CD4-positive, alpha-beta T cell treated with Interleukin-2 at 100 ng/mL for 4 hours (primary cell): ENCODE results near the gene SMYD3.
"Not testable (repeated sequence)": the region's sequence is repeated elsewhere in the genome, so short reads cannot be mapped to it uniquely, and the experiment has no call there.

Experiments used
- DNase-seq: peaks from one replicate; pipeline ENCODE4 v3.0.0-alpha.2; 2020; ENCODE audit warnings: low spot score

The SMYD3 gene

DNA sequence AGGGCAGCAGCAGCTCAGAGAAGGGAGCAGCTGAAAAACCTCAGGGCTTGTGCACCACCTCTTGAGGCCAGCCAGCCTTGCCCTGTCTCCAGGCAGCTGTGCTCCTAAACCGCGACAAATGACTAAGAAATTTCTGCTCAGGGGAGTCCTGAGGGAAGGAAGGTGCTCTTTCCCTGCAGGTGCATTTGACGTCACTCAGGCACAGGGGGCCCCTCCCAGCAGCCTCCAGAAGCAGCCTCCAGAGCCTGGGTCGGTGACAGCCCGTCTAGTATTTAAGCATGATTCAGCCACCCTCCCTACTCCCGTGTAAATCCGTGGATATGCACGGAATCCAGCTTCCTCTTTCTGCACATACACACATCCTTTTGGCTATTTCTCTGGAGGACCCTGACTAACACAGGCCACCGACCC, 791.8 kb downstream of the SMYD3 start:
- no peak for DNase-seq

DNA sequence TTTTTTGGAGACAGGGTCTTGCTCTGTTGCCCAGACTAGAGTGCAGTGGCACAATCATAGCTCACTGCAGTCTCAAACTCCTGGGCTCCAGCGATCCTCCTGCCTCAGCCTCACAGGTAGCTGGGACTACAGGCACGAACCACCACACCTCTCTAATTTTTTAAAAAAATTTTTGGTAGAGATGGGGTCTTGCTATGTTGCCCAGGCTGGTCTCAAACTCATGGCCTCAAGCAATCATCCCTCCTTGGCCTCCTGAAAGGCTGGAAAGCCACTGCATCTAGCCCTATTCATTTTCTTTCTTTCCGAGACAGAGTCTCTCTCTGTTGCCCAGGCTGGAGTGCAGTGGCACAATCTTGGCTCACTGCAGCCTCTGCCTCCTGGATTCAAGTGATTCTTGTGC, 793.1 kb downstream of the SMYD3 start:
- not testable (repeated sequence) for DNase-seq

DNA sequence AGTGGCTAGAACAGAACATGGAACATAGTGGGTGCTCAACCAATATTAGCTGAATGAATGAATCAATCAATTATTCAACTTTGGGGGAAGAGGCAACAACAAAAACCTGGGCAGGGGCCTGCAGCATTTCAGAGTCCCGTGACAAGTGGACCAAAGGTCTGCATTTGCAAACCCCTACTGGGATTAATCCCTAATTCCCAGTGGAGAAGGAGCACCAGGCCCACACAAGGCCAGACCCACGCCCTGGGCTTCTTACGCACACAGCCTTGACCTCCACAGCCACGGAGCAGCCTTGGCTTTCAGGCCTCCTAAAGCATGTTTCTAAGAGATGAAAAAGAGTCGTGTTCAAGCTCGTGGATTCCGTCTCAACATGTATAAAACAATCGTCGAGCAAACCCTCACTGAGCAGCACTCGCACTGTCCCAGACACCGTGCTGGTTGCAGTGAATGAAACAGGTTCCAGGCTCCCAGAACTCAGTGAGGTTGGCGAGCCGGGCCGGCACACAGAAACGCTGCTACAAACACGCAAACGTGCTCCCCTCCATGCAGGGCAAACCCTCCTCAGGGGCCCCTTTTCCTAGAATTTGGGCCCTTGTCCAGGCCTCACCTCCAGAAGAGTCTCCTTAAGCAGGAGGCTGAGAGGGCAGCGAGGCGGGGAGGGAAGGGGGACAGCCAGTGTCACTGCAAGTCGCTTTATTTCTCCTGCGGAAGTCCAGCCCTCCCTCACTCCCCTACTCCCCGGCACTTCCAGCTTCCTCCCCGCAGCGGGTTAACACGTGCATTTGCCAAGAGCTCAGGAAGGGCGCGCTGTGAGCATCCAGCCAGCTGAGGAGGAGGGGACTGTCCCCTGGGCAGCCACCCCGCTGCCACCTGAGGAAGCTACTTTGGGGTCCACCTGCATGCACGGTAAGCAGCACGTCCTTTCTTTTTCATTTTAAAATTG, 795.8 kb downstream of the SMYD3 start:
- no peak for DNase-seq

DNA sequence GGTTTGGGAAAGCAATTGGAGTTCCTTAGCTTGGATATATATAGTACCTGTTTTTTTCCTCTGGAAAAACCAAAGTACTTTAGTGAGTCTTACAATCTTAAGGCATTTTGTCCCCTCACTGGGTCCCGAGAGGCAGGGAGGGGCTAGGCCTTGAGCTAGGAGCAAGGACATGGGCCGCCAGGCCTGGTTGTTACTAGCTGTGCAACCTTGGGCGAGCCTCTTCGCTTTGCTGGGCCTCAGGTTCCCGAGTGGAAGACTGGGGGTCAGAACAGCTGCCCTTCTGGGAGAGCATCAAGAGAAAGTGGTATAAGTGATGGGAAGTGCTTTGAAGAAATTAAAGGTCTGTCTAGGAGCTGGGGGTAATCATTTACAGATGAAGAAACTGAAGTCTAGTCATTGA, 799.1 kb downstream of the SMYD3 start:
- DNase-seq: no peak

DNA sequence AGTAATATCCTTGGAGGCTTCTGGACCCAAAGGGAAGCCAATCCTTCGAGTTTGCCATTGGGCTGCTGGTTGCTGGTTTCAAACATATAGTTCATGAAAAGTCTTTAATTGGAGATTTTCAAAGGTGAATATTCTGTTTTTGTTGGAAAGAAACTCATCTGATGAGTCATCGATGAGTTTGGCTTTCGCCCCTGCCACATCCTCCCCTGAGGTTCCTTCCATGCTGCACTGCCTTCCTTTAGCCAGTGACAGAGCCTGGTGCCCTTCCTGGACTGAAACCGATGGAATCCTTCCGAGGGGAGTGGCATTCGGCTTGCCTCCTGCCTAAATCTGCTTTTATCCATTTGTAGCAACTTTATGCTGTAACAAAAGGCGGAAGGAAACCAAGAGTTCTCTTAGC, 802.3 kb downstream of the SMYD3 start:
- no peak for DNase-seq

DNA sequence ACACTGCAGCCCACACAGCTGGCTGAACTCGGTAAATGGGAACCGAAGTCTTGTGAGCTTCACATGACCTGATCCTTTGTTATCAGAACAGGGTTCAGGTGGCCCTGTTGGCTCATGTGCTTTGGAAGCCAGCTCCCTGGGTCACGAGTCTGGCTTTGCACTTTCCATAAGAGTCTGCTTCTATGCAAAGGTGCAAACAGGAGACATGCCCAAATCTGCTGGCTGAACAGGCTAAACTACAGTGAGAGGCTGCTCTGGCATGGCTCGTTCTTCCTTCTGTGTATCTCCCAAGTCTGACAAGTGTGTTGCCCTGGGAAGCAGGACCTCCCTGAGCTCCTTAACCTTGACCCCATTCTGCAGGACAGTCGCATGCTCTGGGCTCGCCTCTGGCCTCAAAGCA, 802.7 kb downstream of the SMYD3 start:
- no peak for DNase-seq

DNA sequence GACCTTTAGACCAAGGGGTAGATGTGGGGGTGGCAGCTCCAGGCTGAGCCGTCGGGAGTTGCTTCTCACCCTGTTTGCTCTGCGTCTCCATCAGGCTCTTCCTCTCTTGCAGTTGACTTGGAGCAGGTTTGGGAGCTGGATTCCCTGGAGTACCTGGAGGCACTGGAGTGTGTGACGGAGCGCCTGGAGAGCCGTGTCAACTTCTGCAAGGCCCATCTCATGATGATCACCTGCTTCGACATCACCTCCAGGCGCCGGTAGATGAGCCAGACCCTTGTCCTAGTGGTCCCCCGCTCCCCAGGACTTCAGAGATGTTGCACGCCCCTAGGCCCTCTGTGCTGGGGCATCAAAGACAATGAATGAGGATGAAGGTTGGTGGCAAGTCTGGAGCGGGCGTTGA, 804.7 kb downstream of the SMYD3 start:
- no peak for DNase-seq

DNA sequence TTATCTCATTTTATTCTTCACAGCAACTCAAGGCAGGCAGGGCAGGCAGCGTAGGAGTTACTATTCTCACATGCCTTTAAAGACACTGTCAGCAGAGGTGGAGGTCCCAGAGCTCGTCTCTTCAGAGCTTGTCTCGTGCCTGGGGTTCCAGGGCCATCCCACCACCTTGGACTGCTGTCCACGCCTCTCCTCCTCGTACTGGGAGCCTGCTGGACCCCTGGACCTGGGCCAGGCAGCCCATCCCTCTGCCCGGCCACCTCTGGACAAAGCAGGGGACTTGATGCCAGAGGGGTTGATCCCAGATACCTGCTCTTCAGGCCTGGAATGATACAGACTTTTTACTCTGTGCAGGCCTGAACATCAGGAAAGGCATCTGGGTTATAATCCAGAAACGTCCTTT, 805.4 kb downstream of the SMYD3 start:
- no peak for DNase-seq

DNA sequence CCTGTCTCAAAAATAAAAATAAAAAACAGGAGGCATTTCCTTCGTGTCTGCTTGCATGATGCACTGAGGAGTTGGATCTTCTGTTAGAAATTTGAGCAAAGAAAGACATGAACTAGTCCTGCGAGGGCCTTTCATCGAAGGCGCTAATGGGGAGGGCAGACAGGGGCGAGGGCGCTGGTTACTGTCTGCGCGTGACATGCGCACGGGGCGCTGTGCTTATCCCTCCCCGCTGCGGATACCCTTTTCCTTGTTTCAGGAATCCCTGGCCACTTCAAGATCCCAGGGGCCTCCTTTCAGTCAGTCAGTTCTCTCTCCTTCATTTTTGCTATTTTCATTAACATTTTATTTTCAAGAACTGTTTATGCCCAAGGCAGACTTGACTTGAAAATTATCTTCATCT, 806.4 kb downstream of the SMYD3 start:
- DNase-seq: no peak
